ENCODE data around the gene SCG3. TPM values are rescaled to one million over a fixed set of nuclear protein-coding genes. Genes with fewer than 3 reads are reported as not detected.

Gene SCG3
- polyA plus RNA-seq, 6 donors from 2014 or later, result not detected

DNA sequence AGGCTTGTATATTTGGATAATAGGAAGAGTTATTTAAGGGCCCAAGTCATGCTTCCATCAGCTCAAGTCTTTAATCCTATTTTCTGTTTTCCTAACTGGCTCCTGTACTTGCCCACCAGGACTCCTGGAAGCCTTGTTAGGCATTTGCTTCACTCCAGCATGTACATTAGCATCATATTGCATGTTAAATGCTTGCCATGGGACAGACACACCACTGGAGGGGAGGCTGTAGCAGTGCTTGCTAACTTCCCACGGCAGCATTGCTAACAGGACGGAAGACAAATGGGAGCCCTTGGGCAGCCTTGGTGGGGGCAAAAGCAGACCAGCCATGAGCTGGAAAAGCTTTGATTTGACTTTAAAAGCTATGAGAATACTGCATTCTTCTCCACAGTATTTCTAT, 76.1 kb downstream of the SCG3 start:
- ATAC-seq (ENCODE audit: low read depth in 2 of 2), result no peak
- Mint-ChIP-seq H3K4me3 (no peak overlapping the region), H3K36me3 (peaks cover 0 to 14% of the 10 kb centered on the region in 2 donors), H3K4me1 (peaks cover 16 to 41% (median 34%) of the 10 kb centered on the region in 3 donors), H3K27ac (peak overlapping the region in 1 of 6 donors; percentile 61), H3K27me3 (peaks cover 0 to 5% (median 0%) of the 10 kb centered on the region in 3 donors), H3K9me3 (no peaks in the 10 kb centered on the region)
- DNase-seq, result no peak

GRCh38 chr15:51758645-51759044, 77.3 kb downstream of the SCG3 start:
- peaks cover 0 to 14% of the 10 kb centered on the region in 2 donors for H3K36me3 Mint-ChIP-seq
- peak overlapping the region in 1 of 8 donors; percentile 45 for H3K4me3 Mint-ChIP-seq
- ATAC-seq (ENCODE audit: low read depth in 2 of 2), result no peak
- H3K27me3 Mint-ChIP-seq, result peaks cover 0 to 5% (median 0%) of the 10 kb centered on the region in 3 donors
- H3K4me1 Mint-ChIP-seq, result peaks cover 4 to 29% (median 29%) of the 10 kb centered on the region in 3 donors
- H3K9me3 Mint-ChIP-seq, result no peaks in the 10 kb centered on the region
- peak overlapping the region in 1 of 6 donors; percentile 82 for H3K27ac Mint-ChIP-seq
- DNase-seq, result no peak

GRCh38 chr15:51759557-51760070, 78.3 kb downstream of the SCG3 start:
- H3K9me3 Mint-ChIP-seq, result no peaks in the 10 kb centered on the region
- peaks cover 0 to 5% (median 0%) of the 10 kb centered on the region in 3 donors for H3K27me3 Mint-ChIP-seq
- no peak for ATAC-seq (ENCODE audit: low read depth in 2 of 2)
- peaks cover 6 to 29% (median 25%) of the 10 kb centered on the region in 3 donors for H3K4me1 Mint-ChIP-seq
- no peak for DNase-seq
- peaks cover 0 to 14% of the 10 kb centered on the region in 2 donors for H3K36me3 Mint-ChIP-seq
- no peak overlapping the region for H3K4me3 Mint-ChIP-seq
- H3K27ac Mint-ChIP-seq, result no peak overlapping the region

DNA sequence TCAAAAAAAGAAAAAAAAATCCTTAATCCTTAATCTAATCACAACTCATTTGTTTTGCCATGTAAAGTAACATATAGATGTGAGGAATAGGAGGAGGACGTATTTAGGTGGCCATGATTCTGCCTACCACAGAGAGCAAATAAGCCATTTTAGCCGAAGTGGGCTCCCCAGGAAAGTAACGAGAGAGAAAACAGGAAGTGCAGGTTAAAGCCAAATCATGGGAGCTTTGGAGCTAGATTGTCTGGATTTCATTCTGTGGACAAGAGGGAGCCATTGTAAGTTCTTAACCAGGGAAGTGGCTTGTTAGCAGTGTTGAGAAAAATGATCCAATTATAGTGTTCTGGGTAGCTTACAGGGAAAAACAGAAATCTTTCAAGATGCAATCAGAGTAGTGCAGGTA, 79.5 kb downstream of the SCG3 start:
- H3K4me3 Mint-ChIP-seq, result no peak overlapping the region
- ATAC-seq (ENCODE audit: low read depth in 2 of 2), result no peak
- H3K27me3 Mint-ChIP-seq, result no peaks in the 10 kb centered on the region
- no peak overlapping the region for H3K27ac Mint-ChIP-seq
- H3K9me3 Mint-ChIP-seq, result no peaks in the 10 kb centered on the region
- peaks cover 3 to 14% of the 10 kb centered on the region in 2 donors for H3K36me3 Mint-ChIP-seq
- DNase-seq, result no peak
- peaks cover 7 to 22% (median 16%) of the 10 kb centered on the region in 3 donors for H3K4me1 Mint-ChIP-seq

- H3K27me3 Mint-ChIP-seq, result no peaks in the 10 kb centered on the region
- peaks cover 0 to 3% (median 0%) of the 10 kb centered on the region in 7 donors for H3K9me3 Mint-ChIP-seq
- H3K27ac Mint-ChIP-seq, result no peak overlapping the region
- no peak overlapping the region for H3K4me3 Mint-ChIP-seq
- DNase-seq (no peak), ATAC-seq (ENCODE audit: low read depth in 2 of 2) (no peak)
- peaks cover 9 to 15% of the 10 kb centered on the region in 2 donors for H3K36me3 Mint-ChIP-seq
- H3K4me1 Mint-ChIP-seq, result peaks cover 18 to 24% (median 21%) of the 10 kb centered on the region in 3 donors
These were observed 84.4 kb downstream of the SCG3 start for GRCh38 chr15:51765751-51766150.

- H3K36me3 Mint-ChIP-seq, result peaks cover 13 to 15% of the 10 kb centered on the region in 2 donors
- no peak overlapping the region for H3K4me3 Mint-ChIP-seq
- peaks cover 0 to 3% (median 0%) of the 10 kb centered on the region in 7 donors for H3K9me3 Mint-ChIP-seq
- no peak for ATAC-seq (ENCODE audit: low read depth in 2 of 2)
- DNase-seq, result no peak
- H3K27me3 Mint-ChIP-seq, result no peaks in the 10 kb centered on the region
- H3K27ac Mint-ChIP-seq, result peak overlapping the region in 1 of 6 donors; percentile 13
- peaks cover 18 to 23% (median 20%) of the 10 kb centered on the region in 3 donors for H3K4me1 Mint-ChIP-seq
These were observed 85.0 kb downstream of the SCG3 start for GRCh38 chr15:51766341-51766740.

- ATAC-seq (ENCODE audit: low read depth in 2 of 2), result peak; percentile 96 to 97
- H3K36me3 Mint-ChIP-seq, result peaks cover 13 to 25% of the 10 kb centered on the region in 2 donors
These were observed 86.7 kb downstream of the SCG3 start for GRCh38 chr15:51768018-51768417.

More at GRCh38 chr15:51768018-51768417, 86.7 kb downstream of the SCG3 start:
- Mint-ChIP-seq H3K4me1 (peaks cover 18 to 23% (median 20%) of the 10 kb centered on the region in 3 donors), H3K27ac (peak overlapping the region in 5 of 6 donors; percentile 66 to 90 (median 83)), H3K27me3 (no peaks in the 10 kb centered on the region), H3K4me3 (peak overlapping the region in 5 of 8 donors; percentile 14 to 86 (median 47)), H3K9me3 (peaks cover 0 to 3% (median 0%) of the 10 kb centered on the region in 7 donors)
- DNase-seq, result peak; percentile 22

Other genes with a start within 250 kb of the SCG3 start
- gene DMXL2, start 58.7 kb upstream of the SCG3 start, polyA plus RNA-seq (ENCODE audit: low read depth in 6 of 6), result under 1 TPM in 2 of 6 donors, not detected in 4; 0.10 to 0.14 TPM
- 100 to 1,000 TPM in 1 of 6 donors, 10 to 100 TPM in 5; 56.6 to 120 (median 84.1) TPM for gene LYSMD2, start 56.2 kb downstream of the SCG3 start, polyA plus RNA-seq (ENCODE audit: low read depth in 6 of 6)
- gene TMOD2, start 70.1 kb downstream of the SCG3 start, polyA plus RNA-seq (ENCODE audit: low read depth in 6 of 6), result 1 to 10 TPM; 1.4 to 4.1 (median 2.2) TPM
- gene TMOD3, start 148.2 kb downstream of the SCG3 start, polyA plus RNA-seq (ENCODE audit: low read depth in 6 of 6), result 10 to 100 TPM; 19.3 to 30.3 (median 25.2) TPM

All from naive B cell (primary cell).